Measurements from ENCODE around the gene PEAR1.

Gene PEAR1

DNA sequence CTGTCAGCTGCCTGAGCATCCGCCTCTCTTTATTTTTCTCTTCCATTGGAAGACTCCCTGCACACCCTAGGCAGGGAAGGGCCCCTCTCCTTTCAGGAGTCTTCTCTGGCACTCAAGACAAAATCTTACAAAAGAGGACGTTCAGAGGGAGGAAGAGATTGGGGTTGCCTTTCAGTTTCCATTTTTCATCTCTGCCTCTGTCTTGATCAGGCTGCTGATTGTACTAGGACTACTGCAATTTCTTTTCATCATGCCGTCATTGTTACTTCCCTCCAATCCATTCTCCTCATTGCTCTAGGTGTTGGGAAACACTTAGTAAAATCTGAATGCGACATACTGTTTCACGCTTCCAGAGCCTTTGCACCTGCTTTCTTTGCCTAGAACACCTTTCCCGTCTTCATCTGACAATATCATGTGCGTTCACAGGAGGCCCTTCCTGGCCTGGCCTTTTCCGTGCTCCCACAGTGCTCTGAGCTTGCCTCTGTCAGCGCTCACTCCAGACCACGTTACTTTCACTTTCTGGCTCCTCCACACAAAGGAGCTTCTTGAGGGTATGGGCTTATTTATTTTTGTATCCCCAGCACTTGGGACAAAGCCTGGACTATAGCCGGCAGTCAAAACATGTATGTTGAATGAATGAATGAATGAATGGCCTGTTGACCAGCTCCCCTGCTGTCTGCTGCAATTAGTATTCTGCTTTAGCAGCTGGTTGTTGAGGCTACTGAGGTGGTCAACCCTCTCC is 37.9 kb downstream of the PEAR1 start:
- FAIRE-seq (no peak), DNase-seq (ENCODE audit: extremely low spot score, insufficient read length, low read depth) (no peak)

DNA sequence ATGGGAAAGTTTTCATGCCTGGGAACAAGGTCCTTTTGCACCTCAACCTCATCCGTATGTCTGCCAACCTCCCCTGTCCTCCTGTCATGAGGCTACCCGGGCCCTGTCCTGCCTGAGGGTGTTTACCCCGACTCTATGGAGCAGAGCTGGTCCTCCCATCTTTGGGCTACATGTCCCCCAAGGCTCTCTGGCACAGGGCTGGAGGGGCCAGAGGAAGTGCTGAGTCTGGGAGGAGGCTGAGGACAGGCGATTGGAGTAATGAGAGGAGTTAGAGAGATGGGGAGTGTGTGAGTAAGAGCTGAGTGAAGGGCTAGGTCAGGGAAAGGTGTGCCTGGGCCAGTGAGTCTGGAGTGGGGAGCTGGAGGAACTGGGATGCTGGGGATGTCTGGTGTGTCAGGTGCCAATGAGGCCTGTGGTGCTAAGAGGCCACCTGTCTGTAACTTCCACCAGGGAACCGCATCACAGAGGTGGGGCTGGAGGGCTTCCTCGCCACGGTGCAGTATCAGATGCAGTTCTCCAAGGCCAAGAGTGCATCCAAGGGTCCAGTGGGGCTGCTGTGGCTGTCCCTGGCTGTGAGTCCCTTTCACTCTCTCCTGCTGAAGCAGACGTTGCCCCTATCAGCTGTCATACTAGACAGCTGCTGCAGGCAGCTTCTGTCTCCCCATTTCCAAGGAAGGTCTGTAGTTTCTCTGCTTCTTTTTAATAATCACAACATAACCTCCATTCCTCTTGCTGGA is 38.6 kb downstream of the PEAR1 start:
- no peak for DNase-seq (ENCODE audit: extremely low spot score, insufficient read length, low read depth)
- no peak for FAIRE-seq

DNA sequence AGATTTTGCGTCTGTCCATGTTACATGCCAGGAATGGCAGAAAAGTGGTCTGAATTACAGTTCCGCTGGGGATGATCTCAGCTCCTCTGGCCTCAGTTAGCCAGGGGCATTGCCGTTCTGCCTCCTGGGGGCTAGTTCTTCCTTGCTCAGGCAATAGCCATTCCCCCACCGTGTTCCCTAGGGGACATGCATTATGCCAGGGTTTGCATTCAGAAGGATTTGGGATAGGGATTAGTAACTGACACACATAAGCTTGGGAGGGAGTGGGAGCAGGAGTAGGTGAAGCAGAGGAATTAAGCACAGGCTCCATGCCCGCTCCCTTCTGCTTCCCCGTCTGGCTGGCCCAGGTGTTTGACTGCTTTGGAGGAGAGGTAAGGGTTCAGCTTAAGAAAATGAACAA is 39.6 kb downstream of the PEAR1 start:
- FAIRE-seq: no peak
- DNase-seq (ENCODE audit: extremely low spot score, insufficient read length, low read depth): no peak

DNA sequence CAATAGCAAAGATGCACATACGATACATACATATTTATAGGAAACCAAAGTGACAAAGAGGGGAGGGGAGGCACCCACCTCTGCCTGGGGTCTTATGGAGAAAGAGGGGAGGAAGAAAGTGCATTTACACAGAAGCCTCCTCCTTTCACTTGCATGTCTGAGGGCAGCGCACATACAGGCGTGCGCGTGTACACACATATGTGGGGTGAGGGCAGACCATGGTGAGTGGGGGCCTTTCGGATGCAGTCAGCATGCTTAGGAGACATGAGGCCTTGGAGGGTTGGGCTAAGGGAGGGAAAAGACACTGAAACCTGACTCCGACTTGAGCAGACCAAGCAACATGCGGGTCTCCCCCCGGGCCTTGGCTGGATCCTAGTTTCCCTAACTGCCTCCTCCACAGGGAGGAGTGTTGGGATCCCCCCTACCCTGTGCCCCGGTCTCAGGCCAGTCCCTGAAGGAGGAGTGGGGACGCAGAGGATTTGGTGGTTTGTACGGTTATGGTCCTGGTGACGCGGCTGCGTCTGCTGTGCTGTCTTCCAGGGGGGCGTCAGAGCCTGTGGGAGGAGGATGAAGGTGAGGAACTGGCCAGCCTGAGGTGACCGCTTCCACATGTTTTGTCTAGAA is 42.1 kb downstream of the PEAR1 start:
- no peak for DNase-seq (ENCODE audit: extremely low spot score, insufficient read length, low read depth)
- FAIRE-seq: no peak

DNA sequence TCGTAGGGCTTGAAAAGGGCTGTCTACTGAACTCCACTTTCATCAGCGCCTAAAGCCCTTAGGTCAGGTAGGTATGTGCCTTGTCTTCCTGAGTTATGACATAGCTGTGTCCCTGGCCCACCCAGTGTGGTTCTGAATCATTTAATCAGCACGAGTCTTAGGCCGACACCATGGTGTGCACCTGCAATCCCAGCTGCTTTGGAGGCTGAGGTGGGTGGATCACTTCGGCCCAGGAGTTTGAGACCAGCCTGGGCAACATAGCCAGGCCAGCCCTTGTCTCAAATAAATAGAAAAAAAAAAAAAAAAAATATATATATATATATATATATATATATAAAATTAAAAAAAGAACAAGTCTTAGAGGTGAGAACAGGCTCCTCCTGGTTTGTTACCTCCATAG is 42.7 kb downstream of the PEAR1 start:
- FAIRE-seq (no peak), DNase-seq (ENCODE audit: extremely low spot score, insufficient read length, low read depth) (no peak)

DNA sequence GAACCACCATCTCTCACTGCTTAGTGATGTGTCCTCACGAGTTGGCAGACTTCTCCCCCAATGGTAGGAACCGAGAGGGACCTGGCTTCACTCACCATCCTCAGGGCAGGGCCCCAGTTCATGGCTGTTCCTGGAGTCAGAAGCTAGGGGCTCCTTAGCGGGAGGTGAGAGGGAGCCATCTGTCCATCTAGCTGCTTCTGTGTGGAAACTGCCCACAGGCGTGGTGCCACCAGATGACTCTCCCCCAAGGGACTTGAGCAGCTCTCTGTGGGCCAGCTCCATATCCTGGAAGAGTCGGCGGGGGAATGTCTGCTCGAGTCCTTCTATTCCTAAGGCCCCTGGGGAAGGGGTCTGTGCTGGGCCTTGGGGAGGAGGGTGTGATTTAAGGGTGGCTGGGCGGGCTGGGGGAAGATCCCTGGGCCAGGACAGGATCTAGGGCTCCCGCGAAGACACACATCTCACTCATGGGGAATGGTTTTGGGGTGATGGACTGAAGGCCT is 43.3 kb downstream of the PEAR1 start:
- FAIRE-seq: no peak
- DNase-seq (ENCODE audit: extremely low spot score, insufficient read length, low read depth): no peak

DNA sequence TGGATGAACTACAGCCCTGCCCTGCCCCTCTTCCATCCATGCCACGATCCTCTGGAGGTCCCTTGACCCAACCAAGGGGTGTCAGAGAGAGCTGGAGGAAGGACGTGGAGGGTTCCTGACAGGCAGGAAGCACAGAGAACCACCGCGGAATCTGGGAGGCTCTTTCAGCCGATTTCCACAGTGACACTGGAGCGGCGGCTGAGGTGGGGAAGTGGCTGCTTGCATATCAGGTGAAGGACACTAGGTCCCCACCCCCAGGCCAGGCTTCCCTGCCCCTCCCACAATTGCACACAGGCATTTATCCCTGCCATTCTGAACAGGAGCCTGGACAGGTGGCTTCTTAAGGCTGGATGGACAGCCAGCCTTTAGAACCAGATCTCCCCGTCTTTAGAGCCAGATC is 44.4 kb downstream of the PEAR1 start:
- no peak for DNase-seq (ENCODE audit: extremely low spot score, insufficient read length, low read depth)
- FAIRE-seq: no peak

DNA sequence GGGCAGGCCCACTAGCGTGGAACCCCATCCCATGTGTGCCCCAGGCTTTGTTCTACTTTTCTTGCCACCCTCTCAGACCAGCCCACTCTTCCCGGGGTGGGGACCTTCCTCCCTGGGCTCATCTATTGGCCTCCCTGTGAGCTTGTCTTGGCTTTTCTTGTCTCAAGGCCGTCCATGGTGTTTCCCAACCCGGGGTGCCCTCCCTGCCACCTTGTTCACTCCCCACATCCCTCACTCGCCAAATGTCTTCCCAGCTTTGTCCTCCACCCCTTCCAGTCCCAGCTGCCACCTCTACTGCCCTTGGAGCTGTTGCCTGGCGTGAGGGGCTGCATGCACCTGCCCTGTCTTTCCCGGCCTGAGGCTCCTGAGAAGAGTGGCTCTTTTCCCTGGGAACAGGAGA is 45.3 kb downstream of the PEAR1 start:
- DNase-seq (ENCODE audit: extremely low spot score, insufficient read length, low read depth) (no peak), FAIRE-seq (no peak)

DNA sequence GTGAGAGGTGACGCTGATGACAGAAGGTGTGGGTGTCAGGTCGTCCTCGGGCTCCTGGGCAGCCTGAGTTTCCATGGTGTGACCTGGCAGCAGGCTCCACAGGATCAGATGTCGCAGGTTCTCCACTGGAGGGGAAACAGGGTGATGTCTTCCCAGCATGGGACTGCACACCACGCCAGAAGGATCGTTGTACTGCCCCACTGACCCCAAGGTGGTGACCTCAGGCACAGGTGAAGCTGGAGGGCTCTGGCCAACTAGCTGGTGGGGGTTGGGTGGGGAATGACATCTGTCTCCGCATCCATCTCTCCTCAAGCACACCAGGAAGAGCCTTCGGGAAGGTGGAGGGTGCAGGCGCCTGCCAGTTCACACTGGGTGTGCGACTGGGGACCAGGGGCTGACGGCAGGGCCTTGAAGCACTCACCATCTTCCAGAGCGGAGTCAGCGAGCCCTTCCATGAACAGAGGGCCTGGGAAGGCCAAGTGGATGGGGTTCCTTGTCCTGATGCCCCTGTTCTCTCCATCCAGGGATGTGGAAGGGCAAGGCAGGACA is 46.3 kb downstream of the PEAR1 start:
- no peak for FAIRE-seq
- no peak for DNase-seq (ENCODE audit: extremely low spot score, insufficient read length, low read depth)

DNA sequence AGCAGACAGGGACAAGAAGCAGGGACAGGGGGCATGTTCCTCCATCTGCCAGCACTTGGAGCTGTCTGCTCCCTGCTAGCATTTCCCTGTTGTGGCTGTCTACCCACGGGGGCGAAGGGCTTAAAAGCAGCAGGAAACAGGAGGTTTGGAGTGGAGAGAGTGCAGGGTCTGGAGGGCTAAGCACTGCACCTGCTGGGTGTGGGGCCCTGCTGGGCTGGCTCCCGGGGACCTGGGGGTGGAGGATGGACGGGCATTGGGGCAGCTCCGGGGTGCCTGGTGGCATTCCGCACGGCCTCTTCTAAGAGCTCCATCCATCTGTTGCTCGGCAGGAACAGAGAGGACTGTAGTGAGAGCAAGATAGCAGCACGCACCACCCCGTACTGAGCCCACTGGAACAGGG is 48.2 kb downstream of the PEAR1 start:
- FAIRE-seq (no peak), DNase-seq (ENCODE audit: extremely low spot score, insufficient read length, low read depth) (no peak)

DNA sequence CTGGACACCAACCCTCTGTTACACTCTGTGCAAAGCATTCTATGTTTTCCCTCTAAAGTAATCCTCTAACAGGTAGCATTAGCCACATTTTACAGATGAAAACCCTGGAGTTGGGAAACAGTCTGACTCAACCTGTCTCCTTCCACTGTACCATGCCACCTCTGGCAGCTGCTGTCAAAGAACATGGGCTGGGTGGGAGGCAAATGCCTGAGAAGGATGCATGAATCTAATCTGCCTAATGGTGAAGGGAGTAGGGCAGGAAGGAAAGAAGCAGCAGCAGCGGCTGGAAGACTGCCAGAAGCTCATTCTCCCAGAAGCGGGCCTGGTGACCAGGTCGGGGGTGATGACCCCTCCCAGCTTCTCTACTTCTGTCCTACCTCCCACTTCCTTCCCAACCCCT is 48.7 kb downstream of the PEAR1 start:
- DNase-seq (ENCODE audit: extremely low spot score, insufficient read length, low read depth) (no peak), FAIRE-seq (no peak)

DNA sequence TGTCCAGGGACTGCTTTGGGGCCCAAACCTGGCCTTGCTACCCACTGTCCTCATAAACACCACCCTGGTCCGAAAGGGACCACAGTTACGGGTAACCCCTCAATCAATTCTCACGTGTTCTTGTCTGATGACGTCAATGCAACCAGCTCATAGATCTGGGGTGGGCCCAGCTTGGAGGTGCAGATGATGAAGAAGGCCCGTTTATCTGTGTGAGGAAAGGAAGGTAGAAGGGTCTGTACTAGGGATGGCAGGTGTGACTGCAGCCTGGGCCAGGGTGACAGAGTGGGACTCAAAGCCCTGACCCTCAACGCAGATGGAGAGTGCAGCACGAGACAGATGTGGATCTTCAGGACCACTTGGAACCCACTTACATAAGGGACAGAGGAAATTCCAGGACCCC is 49.1 kb downstream of the PEAR1 start:
- DNase-seq (ENCODE audit: extremely low spot score, insufficient read length, low read depth) (no peak), FAIRE-seq (no peak)

DNA sequence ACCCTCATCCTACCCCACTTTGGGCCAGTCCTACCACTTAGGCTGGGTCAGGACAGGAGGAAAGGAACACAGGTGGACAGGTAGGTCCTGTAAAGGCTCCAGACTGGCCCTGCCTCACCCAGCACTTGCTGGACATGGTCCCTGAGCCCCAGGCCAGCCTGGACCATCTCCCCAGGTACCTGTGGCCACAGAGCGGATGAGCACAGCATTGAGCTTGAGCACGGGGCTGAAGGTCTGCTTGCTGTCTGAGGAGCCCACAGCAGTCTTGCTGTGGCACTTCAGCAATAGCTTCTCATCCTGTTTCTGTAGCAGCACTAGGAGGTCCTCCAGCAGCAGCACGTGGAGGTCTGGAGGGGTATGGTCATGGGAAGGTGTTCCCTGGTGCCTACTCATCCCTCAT is 50.2 kb downstream of the PEAR1 start:
- FAIRE-seq (no peak), DNase-seq (ENCODE audit: extremely low spot score, insufficient read length, low read depth) (no peak)

DNA sequence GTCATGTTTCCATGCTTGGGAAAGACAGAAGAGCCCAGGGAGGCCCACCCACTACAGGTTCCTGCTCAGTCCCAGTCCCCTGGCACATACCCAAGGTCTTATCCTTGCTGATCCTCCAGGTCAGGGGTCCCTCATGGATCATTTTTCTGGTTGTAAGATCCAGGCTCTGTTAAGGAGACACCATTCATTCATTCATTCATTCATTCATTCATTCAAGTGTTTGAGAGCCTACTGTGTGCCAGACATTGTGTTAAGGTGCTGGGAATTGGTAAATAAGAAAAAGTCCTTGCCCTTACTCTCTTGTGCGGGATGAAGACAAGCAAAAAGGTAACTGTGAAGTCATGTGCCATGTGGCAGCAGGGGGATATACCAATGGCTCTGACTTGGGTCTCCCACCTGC is 50.8 kb downstream of the PEAR1 start:
- FAIRE-seq: no peak

DNA sequence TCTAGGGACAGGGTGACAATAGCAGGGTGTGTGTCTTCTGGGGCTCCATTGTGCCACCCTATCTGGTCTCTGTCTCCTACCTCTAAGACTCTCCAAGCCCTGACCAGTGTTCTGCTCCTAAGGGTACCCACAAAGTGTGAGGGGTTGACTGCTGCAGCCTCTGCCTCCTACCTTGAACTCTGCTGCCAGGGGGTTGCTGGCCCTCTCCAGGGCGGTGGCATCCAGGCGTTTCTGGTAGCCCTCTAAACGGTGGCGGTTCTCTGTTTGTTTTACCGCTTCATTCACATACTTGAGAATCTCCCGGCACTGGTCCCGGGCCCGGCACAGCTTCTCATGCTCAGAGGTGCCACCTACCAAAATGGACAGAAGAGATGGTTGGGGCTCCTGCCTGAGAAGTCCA is 51.3 kb downstream of the PEAR1 start:
- FAIRE-seq (no peak), DNase-seq (ENCODE audit: extremely low spot score, insufficient read length, low read depth) (no peak)

More for the DNA sequence above, 50.8 kb downstream of the PEAR1 start:
- no peak for DNase-seq (ENCODE audit: extremely low spot score, insufficient read length, low read depth)

DNA sequence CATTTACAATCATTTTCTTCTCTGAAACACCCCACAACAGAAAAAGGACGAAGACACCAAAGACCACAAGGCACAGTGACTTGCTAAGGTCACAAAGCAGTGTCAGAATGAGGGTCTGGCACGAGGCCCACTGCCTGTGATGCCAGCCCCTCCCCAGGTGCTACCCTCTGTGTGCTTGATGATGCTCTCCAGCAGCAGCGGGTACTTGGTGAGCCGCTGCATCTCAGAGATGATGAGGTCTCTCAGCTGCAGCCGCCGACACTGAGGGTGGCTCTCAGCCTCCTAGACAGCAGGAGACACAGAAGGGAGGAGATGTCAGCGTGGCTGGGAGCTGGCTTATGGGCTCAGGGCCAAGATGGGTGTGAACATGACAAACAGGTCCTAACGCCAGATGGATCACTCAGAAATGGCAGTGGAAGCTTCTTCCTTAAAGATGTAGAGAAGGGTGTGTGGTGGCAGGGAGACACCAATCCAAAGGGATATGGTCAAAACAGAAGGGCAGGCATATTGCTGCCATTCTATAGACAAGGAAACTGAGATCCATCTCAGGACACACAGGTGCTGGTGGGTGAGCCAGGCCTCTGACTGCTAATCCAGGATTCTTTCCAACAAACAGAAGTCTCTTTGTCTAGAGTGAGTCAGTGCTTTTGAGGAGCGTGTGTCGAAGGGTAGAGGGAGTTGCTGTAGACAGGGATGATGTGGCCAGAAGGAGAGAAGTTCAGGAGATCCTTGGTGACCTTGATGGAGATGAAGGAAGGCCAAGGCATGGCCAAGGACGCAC is 52.6 kb downstream of the PEAR1 start:
- DNase-seq (ENCODE audit: extremely low spot score, insufficient read length, low read depth) (no peak), FAIRE-seq (no peak)

DNA sequence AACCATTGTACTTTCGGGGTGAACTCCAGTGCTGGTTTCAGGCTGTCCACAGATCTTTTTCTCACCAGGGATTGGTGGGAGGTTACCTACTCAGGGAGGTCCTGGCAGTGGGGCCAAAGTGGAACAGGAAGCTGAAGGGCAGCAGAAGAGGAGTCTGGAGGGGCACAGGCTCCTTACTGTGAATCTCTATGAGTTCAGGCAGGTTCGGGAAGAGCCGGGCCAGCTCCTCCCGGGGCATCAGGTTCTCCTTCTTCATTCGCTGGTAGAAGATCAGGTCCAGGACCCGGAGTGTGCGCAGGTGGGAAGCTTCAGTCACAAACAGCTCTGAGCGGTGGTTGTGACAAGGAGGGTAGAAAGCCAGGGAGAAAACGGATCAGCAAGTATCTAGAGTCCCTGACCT is 53.6 kb downstream of the PEAR1 start:
- DNase-seq (ENCODE audit: extremely low spot score, insufficient read length, low read depth) (no peak), FAIRE-seq (no peak)

DNA sequence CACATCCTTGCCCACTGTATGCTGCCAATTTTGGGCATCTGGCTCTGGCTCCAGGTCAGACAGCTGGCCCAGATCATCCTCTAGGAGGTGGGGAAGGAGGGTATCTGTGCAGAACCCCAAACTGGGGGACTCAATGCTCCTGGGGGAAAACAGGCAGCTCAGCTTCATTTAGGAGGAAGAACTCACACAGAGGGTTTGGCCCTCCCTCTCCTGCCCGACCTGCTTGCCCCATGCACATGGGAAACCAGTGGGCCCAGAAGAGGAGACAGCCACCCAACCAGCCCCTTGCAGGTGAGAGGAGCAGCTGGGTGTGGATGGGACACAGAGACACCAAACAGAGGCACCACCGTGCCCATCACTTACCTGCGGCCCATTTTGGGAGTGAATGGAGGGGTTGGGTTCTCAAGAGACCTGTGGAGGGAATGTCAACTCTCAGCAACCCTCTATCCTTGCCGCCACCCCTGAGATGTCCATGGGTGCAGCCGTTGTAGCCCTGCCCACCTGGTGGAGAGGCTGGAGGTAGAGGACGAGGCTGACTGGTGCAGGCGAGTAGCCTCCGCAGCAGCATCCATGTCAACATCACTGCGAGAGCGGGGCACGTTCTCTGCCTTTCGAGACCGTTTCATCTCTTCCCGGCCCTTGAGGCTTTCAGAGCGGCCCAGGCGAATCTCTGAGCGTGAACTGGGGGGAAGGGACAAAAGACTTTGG is 54.5 kb downstream of the PEAR1 start:
- FAIRE-seq: no peak

DNA sequence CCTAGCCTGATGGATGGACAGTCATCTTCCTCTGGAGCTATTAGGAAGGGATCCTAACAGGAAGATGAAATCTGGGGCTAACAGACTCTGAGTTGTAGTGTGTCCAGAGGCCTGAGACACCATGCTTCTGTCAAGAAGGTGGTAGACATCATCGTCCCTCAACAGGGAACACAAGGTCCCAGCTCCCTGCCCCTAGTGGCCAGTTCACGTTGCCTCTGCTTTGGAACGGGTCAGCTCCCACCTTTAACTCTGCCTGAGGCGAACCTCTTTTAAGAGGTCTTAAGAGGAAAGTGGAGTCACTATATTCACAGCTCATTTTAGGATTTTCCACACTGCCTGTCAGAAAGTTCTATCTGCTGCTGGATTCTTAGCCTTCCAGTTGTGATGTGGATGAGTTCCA is 55.2 kb downstream of the PEAR1 start:
- no peak for FAIRE-seq
- DNase-seq (ENCODE audit: extremely low spot score, insufficient read length, low read depth): no peak

More for the DNA sequence above, 54.5 kb downstream of the PEAR1 start:
- no peak for DNase-seq (ENCODE audit: extremely low spot score, insufficient read length, low read depth)

DNA sequence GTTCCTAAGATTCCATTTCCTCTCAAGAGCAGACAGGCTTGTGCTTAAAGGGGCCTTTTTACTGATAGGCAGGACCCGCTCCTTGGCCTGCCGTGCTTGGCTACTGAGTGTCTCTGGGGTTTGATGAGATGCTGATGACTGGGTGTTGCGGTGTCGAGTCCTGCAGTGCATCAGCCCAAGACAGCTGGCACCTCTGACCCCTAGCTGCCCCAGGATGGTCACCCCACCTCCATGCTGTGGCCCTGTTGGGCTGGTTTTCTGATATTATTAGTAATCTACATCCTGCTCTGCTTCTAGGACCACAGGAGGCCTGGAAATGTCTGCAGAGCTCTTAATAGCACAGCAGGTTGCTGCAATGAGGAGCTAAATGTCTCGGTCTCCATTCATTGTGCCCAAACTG is 55.6 kb downstream of the PEAR1 start:
- DNase-seq (ENCODE audit: extremely low spot score, insufficient read length, low read depth) (no peak), FAIRE-seq (no peak)
